ENCODE measurements around the gene AP3B1. TPM values are rescaled to one million over a fixed set of nuclear protein-coding genes. Genes with fewer than 3 reads are reported as not detected.
A peak's percentile ranks its signal among the peaks of the same experiment; 100 is the strongest.

Gene AP3B1
- total RNA-seq, 6 donors from 2014 or later, result 25.7 to 66.9 (median 37.8) TPM

DNA sequence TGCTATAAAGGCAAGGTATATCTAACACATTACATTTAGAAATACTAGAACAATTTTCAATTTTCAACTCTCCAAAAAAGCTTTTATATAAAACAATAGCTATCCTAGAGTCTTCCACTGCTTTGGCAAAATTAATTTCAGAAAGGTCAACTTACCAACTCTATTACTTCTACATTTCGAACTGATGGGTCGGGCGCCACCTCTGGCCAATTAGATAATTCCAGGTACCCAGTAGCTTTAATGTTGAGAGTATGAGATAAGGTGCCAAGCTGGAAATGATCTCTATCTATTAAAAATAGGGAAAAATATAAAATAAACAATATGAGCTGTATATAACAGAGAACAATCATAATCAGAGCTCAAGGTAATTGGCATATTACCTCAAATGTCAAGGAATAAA, 166.6 kb downstream of the AP3B1 start:
- no peak for ATAC-seq (ENCODE audit: low FRiP score in 2 of 2)
- Histone ChIP-seq H3K36me3 (peaks cover 0 to 4% (median 0%) of the 10 kb centered on the region in 4 donors), H3K4me3 (no peak overlapping the region), H3K9me3 (no peaks in the 10 kb centered on the region), H3K27me3 (no peaks in the 10 kb centered on the region), H3K4me1 (no peaks in the 10 kb centered on the region), H3K27ac (no peak overlapping the region)
- WGBS, 2 donors, result 95 to 96% methylated on average over 3 of the region's 3 CpGs
- DNase-seq, result no peak
- no peak for TF ChIP-seq POLR2A (IDR thresholded peaks at IDR 0.05)
- no peak for TF ChIP-seq POLR2AphosphoS5 (IDR thresholded peaks at IDR 0.05)
- TF ChIP-seq, protein P1, sequence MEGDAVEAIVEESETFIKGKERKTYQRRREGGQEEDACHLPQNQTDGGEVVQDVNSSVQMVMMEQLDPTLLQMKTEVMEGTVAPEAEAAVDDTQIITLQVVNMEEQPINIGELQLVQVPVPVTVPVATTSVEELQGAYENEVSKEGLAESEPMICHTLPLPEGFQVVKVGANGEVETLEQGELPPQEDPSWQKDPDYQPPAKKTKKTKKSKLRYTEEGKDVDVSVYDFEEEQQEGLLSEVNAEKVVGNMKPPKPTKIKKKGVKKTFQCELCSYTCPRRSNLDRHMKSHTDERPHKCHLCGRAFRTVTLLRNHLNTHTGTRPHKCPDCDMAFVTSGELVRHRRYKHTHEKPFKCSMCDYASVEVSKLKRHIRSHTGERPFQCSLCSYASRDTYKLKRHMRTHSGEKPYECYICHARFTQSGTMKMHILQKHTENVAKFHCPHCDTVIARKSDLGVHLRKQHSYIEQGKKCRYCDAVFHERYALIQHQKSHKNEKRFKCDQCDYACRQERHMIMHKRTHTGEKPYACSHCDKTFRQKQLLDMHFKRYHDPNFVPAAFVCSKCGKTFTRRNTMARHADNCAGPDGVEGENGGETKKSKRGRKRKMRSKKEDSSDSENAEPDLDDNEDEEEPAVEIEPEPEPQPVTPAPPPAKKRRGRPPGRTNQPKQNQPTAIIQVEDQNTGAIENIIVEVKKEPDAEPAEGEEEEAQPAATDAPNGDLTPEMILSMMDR (IDR thresholded peaks at IDR 0.05), result no peak
- no peak for TF ChIP-seq EP300 (IDR thresholded peaks at IDR 0.05)

DNA sequence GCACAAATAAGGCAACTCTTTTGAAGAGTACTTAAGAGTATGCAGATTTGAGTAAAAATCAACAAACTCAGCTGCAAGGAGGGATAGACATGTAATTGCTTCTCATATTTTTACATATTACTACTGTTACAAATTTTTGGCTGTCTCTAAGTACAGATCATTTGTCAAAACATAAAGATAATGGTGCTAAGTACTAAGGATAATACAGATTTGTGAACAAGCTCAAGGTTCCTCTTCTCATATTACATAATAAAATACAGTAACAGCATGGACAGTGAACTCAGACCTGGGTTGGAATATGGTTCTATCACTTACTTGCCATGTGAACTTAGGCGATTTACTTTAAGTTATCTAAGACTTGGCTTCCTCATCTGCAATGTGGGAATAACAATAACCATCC, 168.0 kb downstream of the AP3B1 start:
- H3K4me3 ChIP-seq, result no peak overlapping the region
- 95 to 100% methylated on average over 1 of the region's 1 CpG for WGBS, 2 donors
- DNase-seq, result no peak
- H3K27me3 ChIP-seq, result no peaks in the 10 kb centered on the region
- peaks cover 0 to 4% (median 0%) of the 10 kb centered on the region in 4 donors for H3K36me3 ChIP-seq
- no peak overlapping the region for H3K27ac ChIP-seq
- H3K9me3 ChIP-seq, result no peaks in the 10 kb centered on the region
- H3K4me1 ChIP-seq, result no peaks in the 10 kb centered on the region
- ATAC-seq (ENCODE audit: low FRiP score in 2 of 2), result no peak
- TF ChIP-seq POLR2A (IDR thresholded peaks at IDR 0.05), result no peak

DNA sequence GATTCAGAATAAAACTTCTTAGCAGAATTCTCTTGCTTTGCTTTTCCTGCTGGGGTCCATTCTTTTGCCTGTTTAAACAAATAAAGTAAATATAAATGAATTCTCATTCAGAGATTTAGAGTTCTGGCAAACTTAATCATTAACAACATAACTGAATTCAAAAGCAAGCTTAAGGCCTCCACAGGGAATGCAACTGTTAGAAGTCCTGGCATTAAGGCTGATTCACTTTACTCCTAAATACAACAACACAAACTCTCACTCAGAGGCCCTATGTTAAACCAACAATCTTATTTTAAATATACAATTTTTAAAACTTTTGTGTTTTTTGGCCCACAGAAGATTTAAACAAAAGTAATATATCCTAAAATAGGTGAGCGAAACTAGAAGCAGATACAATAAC, 178.3 kb downstream of the AP3B1 start:
- no peaks in the 10 kb centered on the region for H3K27me3 ChIP-seq
- H3K27ac ChIP-seq, result no peak overlapping the region
- ATAC-seq (ENCODE audit: low FRiP score in 2 of 2), result no peak
- WGBS, 2 donors, result 100% methylated on average over 1 of the region's 1 CpG
- H3K4me1 ChIP-seq, result no peaks in the 10 kb centered on the region
- DNase-seq, result no peak
- H3K4me3 ChIP-seq, result no peak overlapping the region
- peaks cover 0 to 57% (median 5%) of the 10 kb centered on the region in 4 donors for H3K36me3 ChIP-seq
- no peak for TF ChIP-seq POLR2A (IDR thresholded peaks at IDR 0.05)
- TF ChIP-seq, protein P1 (IDR thresholded peaks at IDR 0.05), result no peak
- no peak for TF ChIP-seq POLR2AphosphoS5 (IDR thresholded peaks at IDR 0.05)
- TF ChIP-seq EP300 (IDR thresholded peaks at IDR 0.05), result no peak
- no peaks in the 10 kb centered on the region for H3K9me3 ChIP-seq

DNA sequence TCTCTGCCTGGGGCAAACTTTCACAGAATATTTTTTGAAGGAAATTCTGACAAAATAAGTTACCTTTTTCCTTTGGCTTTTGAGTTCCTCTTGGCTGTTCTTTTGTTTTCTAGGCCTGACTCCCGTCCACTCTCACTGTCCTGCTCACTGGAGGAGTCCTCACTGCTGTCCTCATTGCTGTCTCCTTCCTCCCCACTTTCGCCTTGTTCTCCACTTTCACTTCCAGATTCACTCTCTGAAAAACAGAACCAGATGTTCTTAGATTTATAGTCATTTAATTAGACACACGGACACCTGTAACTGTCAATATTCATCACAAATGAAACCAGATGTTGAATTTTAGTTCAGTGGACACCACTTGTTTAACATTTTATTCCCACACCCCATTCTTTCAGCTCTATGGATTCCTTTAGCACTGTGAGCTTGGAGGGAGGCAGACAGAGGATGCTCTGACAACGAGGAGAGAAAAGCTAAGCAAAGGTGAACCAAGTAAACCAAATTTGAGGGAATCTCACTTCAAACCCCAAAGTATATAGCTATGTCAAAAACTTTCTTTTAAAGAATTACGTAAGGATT, 180.7 kb downstream of the AP3B1 start:
- Histone ChIP-seq H3K4me3 (no peak overlapping the region), H3K9me3 (no peaks in the 10 kb centered on the region), H3K27ac (no peak overlapping the region), H3K36me3 (peaks cover 0 to 61% (median 5%) of the 10 kb centered on the region in 4 donors), H3K27me3 (no peaks in the 10 kb centered on the region), H3K4me1 (no peaks in the 10 kb centered on the region)
- no peak for ATAC-seq (ENCODE audit: low FRiP score in 2 of 2)
- DNase-seq, result no peak
- no peak for TF ChIP-seq POLR2AphosphoS5 (IDR thresholded peaks at IDR 0.05)
- no peak for TF ChIP-seq EP300 (IDR thresholded peaks at IDR 0.05)
- no peak for TF ChIP-seq POLR2A (IDR thresholded peaks at IDR 0.05)
- TF ChIP-seq, protein P1 (IDR thresholded peaks at IDR 0.05), result no peak
- 89 to 94% methylated on average over 5 of the region's 5 CpGs for WGBS, 2 donors

DNA sequence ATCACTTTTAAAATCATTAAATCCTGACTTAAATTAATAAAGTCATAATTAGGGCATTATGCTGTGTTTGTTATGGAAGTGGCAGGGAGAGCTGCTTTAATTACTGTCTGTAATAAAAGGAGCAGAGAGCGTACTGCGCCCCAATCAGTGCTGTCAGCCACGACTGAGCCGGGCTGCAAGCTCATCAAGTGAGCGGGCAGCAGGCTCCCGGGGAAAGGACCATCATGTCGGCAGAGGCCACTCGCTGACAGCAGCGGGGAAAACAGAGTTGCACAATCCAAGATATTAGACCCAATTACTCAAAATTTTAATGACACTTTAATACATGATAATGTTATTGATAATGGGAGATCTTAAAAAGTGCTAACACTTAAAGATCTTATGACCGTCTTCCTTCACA, 181.6 kb downstream of the AP3B1 start:
- no peak overlapping the region for H3K4me3 ChIP-seq
- H3K27ac ChIP-seq, result no peak overlapping the region
- peaks cover 0 to 57% (median 5%) of the 10 kb centered on the region in 4 donors for H3K36me3 ChIP-seq
- TF ChIP-seq EP300 (IDR thresholded peaks at IDR 0.05) (no peak), POLR2A (IDR thresholded peaks at IDR 0.05) (no peak), POLR2AphosphoS5 (IDR thresholded peaks at IDR 0.05) (no peak)
- TF ChIP-seq, protein P1 (IDR thresholded peaks at IDR 0.05), result no peak
- H3K27me3 ChIP-seq, result no peaks in the 10 kb centered on the region
- H3K4me1 ChIP-seq, result no peaks in the 10 kb centered on the region
- 97% methylated on average over 10 of the region's 10 CpGs for WGBS, 2 donors
- ATAC-seq (ENCODE audit: low FRiP score in 2 of 2) (no peak), DNase-seq (peak in 1 of 2 donors; percentile 14)
- H3K9me3 ChIP-seq, result no peaks in the 10 kb centered on the region

Data from upper lobe of left lung (tissue), 6 donors.